NCI-H510A treated with DMSO at 0.1 percent for 48 hours (cell line): ENCODE measurements around the gene ZNF674.
A peak's percentile ranks its signal among the peaks of the same experiment; 100 is the strongest.
"Not testable (repeated sequence)": the region's sequence is repeated elsewhere in the genome, so short reads cannot be mapped to it uniquely, and the experiment has no call there.

Source experiments
- DNase-seq: peaks from one replicate; lab custom pipeline; 2025; lab: John Stamatoyannopoulos, UW

ZNF674 gene

GRCh38 chrX:46569621-46570020 lies 24.4 kb upstream of the ZNF674 start:
- no peak for DNase-seq

GRCh38 chrX:46567388-46567787 lies 22.2 kb upstream of the ZNF674 start:
- DNase-seq: no peak

DNA sequence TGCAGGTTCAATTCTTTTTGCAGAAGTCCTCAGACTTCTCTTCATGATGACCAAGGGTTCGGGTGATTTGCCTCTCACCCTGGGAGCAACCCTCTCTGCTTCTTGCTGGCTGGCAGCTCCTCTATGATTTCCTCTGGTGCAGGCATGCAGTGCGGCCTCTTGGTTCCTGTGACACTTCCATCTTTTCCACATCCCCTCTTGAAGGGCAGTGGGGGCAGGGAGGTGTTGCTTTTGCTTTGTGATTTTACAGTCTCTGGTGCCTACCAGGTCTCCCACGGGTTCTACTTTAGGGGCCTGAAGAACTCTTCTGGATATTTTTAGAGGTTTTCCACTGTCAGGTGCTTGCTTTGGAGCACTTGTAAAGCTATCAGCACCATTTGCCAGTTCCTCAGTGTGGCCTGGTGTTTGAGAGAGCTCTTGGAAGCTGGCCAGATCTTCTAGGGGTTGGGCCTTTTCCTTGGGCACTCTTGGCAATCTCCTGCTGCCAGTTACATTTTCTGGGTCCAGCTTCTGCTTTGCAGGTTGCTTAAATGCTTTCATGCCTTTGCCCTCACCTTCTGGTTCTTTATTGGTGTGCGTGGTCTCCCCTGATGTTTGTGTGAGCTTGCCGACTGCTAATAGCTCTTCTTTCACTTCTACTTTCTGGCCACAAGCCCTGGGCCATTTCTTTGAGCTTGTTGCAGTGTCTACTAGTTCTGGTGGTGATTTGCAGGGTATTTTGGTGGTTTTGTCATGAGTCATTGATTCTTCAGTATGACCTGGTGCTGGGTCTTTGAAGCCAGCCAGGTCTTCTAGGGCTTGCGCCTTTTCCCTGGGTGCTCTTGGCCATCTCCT lies 16.8 kb upstream of the ZNF674 start:
- DNase-seq: no peak

GRCh38 chrX:46559062-46559461 lies 13.8 kb upstream of the ZNF674 start:
- no peak for DNase-seq

DNA sequence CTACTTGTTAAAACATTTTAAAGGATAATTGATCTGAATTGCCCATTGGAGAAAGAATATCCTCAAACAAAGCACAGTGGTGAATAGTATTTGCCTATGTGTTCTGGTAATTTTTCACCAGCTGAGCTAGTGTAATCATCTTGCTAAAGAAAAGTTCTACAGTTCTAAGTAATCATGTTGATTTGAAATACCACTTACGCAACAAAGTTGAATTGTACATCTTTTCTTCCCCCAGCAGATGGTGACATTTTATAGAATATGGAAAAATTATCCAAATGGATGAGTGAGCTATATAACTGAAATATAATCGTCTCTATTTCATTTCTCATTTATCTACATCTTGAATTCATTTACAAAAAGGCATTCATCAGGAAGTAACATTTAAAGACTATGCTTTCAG lies 9.7 kb upstream of the ZNF674 start:
- DNase-seq: peak; percentile 2

DNA sequence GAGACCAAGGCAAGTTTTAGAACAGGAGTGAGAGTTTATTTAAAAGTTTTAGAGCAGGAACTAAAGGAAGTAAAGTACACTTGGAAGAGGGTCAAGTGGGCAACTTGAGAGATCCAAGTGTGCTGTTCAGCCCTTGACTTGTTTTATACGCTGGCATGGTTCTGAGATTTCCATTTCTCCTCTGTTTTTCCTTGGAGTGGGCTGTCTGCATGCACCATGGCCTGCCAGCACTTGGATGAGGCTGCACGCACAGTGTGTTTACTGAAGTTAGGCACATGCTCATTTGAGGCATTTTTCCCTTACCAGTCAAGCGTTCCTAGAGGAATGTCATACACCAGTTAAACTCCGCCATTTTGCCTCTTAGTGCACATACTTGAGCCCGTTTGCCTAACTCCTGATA lies 8.7 kb upstream of the ZNF674 start:
- DNase-seq: no peak

DNA sequence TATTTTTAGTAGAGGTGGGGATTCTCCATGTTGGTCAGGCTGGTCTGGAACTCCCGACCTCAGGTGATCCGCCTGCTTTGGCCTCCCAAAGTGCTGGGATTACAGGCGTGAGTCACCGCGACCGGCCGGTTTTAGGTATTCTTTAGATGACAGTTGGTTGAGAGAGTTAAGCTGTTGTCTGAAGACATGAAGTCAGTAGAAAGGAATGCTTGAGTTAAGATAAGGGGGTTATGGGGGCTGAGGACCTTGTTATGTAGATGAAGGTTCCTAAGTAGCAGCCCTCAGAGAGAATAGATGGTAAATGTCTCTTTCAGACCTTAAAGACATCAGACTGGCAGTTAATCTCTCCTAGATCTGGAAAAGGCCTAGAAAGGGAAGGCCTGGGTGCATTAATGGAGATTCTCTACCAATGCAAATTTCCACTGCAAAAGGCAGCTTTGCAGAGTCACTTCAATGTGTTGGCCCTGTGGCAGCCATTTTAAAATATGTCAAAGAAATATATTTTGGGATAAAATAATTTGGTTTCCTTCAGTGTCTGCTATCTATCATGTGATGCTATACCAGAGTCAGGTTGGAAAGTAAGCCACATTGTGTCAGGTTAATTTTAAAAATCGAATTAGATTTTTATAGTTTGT lies 6.4 kb upstream of the ZNF674 start:
- DNase-seq: no peak

DNA sequence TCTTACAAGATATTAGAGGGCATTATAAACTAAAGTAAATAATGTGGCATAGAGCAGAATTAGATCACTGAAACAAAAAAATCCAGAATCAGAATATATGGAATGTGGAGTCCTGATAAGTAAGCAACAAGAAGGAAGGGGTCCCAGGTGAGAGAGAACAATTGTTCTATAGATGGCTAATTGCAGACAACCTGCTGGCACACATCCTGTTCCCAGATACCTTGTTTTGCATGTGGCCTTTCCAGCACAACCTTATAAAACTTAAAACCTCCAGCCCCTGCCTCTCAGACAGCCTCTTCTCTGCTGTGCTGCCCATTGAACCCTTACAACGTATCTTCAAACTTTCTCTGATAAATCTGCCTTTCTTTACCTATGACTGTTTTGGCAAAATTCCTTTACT lies 4.7 kb upstream of the ZNF674 start:
- no peak for DNase-seq

DNA sequence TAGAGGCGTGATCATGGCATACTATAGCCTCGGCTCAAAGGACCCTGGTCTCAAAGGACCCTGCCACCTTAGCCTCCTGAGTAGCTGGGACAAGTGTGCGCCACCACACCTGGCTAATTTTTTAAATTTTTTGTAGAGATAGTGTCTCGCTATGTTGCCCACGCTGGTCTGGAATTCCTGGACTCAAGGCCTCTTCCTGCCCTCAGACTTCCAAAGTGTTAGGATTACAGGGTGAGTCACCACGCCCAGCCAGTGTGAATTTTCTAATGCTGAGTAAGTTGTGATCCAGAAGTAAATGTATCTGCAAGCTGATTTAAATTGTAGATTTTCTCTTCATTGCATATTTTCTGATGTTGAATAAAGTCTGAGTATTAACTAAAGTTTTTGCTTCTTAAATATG lies 2.6 kb upstream of the ZNF674 start:
- no peak for DNase-seq

DNA sequence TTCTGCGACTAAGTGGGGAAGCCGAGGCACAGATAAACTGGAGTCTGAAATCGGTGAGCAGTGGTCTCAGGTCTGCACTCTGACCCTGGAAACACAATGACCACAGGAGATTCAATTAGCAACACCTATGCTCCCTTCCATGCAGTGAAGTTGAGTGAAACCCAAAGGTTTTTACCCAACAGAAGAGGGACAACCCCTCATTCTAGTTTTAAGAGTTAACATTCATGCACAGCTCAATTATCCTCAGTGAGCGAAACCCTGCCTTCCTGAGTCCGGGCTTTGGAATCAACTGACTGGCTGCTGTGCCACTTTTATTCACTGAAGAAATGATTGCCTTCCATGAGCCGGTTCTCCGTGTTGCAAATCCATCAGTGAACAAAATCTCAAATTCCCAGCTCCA lies 694 bp downstream of the ZNF674 start:
- not testable (repeated sequence) for DNase-seq

GRCh38 chrX:46543441-46543840 lies 1.8 kb downstream of the ZNF674 start:
- DNase-seq: no peak

GRCh38 chrX:46531442-46531841 lies 13.8 kb downstream of the ZNF674 start:
- DNase-seq: no peak

DNA sequence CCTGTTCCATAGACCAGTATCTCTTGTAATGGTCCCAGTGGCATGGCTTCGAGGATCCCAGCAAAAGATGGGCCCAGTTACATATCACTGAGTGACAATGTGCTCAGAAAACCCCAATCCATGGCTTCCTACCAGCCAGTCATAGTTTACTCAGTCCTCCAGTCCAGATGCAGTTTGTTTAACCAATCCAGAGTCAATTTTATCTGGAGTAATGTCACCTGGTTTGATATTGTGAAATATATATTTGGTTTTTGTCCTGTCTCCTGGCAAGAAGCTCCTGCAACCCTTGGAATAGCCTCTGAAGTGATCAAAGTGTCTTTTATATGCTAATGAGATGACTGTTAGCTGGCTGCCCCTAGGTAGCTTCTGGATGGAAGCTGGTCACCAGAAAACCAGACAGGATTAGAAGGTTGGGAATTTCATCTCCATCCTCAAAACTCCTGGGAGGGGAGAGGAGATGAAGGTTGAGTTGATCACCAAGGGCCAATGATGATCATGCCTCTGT lies 14.8 kb downstream of the ZNF674 start:
- DNase-seq: not testable (repeated sequence)

GRCh38 chrX:46529740-46530403 lies 15.3 kb downstream of the ZNF674 start:
- DNase-seq: not testable (repeated sequence)

DNA sequence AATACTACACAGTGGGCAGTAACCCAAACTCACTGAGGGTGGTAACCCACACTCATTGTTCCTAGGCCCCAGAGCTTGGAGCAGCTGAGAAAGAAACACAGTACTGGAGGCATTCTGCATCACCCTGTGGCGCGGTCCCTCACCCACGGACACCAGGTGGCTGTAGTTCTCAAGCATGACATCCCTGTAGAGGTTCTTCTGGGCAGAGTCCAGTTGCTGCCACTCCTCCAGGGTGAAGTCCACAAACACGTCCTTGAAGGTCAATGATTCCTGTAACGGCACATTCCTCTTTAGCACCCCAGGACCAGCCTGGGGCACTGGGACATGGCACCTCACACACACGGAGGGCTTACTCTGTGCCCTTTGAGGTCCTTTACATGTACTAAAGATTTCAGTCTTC lies 16.6 kb downstream of the ZNF674 start:
- DNase-seq: not testable (repeated sequence)

- DNase-seq: no peak
These were observed 39.1 kb downstream of the ZNF674 start for GRCh38 chrX:46506076-46506475.

GRCh38 chrX:46502848-46503247 lies 42.4 kb downstream of the ZNF674 start:
- DNase-seq: no peak

DNA sequence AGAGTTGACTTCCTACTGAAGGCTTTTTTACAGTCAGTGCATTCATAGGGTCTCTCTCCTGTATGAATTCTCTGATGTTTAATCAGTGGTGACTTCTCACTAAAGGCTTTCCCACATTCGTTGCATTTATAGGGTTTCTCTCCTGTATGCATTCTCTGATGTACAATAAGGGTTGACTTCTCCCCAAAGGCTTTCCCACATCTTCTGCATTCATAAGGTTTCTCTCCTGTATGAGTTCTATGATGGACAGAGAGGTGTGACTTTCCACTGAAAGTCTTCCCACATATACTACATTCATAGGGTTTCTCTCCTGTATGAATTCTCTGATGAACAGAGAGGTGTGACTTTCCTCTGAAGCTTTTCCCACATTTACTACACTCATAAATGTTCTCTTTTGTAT lies 45.2 kb downstream of the ZNF674 start:
- no peak for DNase-seq

DNA sequence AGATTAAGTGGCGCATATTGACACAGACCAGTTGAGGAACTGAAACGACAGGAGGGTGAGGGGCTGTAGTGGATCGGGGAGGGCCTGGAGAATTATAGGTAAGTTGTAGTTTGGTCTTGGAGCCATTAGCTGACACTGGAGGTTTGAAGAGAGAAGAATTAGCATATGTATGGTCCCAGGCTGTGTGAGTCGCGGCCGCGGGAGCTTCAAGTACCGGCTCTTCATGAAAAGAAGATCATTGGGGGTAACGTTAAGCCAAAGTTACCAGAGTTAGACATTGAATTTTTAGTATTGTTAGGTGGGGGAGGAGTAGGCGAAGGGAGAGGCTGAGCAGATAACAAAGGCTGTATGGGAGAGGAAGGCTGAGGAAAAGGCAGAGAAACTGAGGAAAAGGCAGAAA lies 56.5 kb downstream of the ZNF674 start:
- no peak for DNase-seq

DNA sequence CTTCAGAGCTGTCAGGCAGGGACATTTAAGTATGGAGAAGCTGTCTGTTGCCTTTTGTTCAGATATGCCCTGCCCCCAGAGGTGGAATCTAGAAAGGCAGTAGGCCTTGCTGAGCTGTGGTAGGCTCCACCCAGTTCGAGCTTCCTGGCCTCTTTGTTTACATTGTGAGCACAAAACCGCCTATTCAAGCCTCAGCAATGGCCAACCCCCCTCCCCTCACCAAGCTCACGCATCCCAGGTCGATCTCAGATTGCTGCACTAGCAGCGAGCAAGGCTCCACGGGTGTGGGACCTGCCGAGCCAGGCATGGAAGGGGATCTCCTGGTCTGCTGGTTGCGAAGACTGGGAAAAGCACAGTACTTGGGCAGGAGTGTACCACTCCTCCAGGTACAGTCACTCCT lies 59.3 kb downstream of the ZNF674 start:
- DNase-seq: no peak

DNA sequence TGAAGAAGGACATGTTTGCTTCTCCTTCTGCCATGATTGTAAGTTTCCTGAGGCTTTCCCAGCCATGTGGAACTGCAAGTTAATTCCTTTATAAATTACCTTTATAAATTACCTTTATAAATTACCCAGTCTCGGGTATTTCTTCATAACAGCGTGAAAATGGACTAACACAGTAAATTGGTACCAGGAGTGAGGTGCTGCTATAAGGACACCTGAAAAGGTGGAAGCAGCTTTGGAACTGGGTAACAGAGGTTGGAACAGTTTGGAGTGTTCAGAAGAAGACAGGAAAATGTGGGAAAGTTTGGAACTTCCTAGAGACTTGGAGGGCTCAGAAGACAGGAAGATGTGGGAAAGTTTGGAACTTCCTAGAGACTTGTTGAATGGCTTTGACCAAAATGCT lies 66.6 kb downstream of the ZNF674 start:
- DNase-seq: not testable (repeated sequence)

GRCh38 chrX:46477435-46477834 lies 67.8 kb downstream of the ZNF674 start:
- DNase-seq: no peak

GRCh38 chrX:46465203-46465602 lies 80.0 kb downstream of the ZNF674 start:
- no peak for DNase-seq
